ENCODE data around the gene TMEM135. TPM values are rescaled to one million over a fixed set of nuclear protein-coding genes. Genes with fewer than 3 reads are reported as not detected.
"Not testable (repeated sequence)": the region's sequence is repeated elsewhere in the genome, so short reads cannot be mapped to it uniquely, and the experiment has no call there.

TMEM135 gene
- total RNA-seq, 1 experiment from 2014 or later = 26.3 TPM

DNA sequence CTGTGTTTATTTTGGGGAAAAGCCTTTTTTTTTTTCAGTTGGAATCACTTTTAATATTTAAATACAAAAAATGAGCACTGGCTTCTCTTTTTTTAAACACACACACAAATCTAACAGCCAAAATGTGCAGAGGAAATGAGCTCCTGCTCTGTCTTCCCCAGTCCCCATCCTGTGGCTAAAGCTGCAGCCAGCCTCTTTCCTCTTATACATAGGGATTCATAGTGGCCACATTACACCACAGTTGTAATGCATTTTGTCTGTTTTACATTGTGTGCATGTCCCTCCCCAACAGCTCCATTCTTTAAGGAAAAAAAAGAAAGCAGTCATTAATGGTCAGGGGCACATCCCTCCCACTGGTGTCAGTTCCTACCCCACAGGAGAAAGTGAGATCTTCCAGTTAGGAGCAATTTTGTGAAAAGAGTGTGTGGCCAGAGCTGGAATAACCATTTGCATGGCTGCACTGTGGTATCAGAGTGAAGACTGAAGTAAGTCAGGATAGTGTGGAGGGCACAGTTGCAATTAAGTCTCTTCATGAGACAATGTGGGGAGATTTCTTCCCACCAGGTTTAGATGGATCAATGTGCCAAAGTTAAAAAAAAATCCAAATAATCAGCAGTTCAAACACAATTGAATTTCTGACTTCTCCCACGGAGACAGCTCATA, 220.6 kb downstream of the TMEM135 start:
- no peak for DNase-seq (ENCODE audit: low spot score)

DNA sequence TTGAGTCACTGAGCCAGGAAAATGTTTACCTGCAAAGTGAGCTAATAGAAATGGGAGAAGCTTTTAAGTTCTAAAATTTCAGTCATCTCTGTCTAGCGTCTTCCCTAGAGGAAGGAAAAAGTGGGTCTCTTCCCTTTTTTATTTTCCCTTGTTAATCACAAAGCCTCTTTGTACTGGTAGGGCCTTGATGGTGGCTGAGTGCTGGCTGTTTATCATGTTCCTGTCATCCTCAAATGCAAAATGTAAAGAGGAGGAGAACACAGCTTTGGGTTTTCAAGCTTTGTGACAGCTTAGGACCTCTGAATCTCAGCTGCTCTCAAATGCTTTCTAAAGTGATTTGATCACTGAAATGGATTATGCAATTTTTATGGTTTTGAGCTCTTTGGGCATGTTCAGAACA, 222.0 kb downstream of the TMEM135 start:
- DNase-seq (ENCODE audit: low spot score) = no peak

DNA sequence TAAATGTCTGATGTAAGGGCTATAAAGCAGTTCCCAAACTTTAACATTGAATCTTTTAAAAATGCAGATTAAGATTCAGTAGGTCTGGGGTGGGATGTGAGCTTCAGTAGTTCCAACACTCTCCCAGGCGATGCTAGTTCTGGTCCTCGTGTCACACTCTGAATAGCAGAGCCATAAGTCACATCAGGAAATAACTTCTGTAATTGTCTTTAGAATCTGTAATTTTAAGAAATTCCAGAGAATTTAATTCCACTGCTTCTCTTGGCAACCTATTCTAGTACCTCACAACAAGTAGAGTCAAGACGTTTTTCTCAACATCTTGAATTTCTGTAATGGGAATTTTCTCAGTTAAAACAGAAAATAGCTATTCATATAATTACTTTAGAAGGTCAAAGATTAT, 223.1 kb downstream of the TMEM135 start:
- no peak for DNase-seq (ENCODE audit: low spot score)

GRCh38 chr11:87263264-87263838, 225.6 kb downstream of the TMEM135 start:
- no peak for DNase-seq (ENCODE audit: low spot score)

DNA sequence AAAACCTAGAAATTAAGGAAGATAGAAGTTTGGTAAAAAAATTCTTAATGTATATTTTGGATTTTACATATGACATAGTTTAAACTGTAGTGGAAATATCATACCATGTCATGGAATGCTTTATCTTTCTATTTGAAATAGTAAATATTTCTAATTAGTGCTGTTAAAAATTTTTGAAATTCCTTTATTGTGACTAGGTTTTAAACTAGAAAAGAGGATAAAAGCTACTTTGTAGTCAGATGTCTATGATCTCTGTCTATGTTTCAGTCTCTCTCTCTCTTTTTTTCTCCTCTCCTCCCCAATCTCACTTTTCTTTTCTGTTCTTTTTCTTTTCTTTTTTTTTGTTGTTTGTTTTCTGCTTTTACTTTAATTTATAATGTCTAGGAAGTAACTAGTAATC, 226.2 kb downstream of the TMEM135 start:
- no peak for DNase-seq (ENCODE audit: low spot score)

GRCh38 chr11:87265132-87265531, 227.4 kb downstream of the TMEM135 start:
- no peak for DNase-seq (ENCODE audit: low spot score)

- DNase-seq (ENCODE audit: low spot score) = no peak
Observed at GRCh38 chr11:87265979-87266378, 228.2 kb downstream of the TMEM135 start.

- peak; percentile 41 for DNase-seq (ENCODE audit: low spot score)
Observed at GRCh38 chr11:87266751-87267150, 229.0 kb downstream of the TMEM135 start.

DNA sequence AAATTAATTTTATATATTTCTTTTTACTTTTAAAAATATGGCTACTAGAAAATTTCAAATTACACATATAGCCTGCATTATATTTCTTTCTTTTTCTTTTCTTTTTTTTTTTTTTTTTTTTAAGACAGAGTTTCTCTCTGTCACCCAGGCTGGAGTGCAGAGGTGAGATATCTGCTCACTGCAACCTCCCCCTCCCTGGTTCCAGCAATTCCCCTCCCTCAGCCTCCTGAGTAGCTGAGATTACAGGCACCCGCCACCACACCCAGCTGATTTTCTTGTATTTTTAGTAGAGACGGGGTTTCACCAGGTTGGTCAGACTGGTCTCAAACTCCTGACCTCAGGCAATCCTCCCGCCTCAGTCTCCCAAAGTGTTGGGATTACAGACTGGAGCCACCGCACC, 234.2 kb downstream of the TMEM135 start:
- DNase-seq (ENCODE audit: low spot score) = not testable (repeated sequence)

DNA sequence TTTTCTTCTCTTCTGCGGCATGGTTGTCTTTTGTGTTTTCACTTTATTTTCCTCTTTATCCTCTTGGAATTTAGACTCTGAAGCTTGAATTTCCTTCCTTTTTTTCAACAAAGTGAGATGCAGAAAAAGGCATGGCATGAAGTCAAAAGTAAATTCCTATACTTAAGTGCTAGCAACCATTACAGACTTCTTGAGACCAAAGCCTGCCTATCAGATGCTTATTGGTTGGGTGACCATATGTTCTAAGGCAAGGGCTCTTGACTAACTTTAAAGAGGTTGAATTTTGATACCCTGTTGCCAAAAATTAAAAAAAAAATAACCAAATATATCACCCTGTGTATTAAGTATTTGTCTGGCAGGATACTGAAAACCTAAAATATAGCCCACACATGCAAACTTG, 237.4 kb downstream of the TMEM135 start:
- DNase-seq (ENCODE audit: low spot score) = no peak

- DNase-seq (ENCODE audit: low spot score) = no peak
Observed at GRCh38 chr11:87280143-87280542, 242.4 kb downstream of the TMEM135 start.

DNA sequence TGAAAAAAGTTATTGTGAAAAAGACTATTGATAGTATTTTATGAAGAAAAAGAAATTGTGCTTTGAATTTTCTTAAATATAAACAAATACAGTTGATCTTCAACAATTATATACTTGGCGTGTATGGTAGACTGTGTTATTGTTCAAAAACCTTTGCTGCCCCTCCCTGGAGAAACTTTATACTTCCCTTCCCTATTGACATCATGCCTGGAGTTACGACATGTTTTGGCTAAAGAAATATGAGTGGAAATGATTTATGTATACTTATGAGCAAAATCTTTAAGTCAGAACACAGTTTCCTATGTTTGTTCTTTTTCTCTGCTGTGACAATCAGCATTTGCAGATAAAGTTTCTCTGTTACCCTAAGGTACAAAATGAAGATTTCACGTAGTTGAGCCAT, 243.8 kb downstream of the TMEM135 start:
- DNase-seq (ENCODE audit: low spot score) = no peak

- DNase-seq (ENCODE audit: low spot score) = no peak
Observed at GRCh38 chr11:87284306-87284705, 246.6 kb downstream of the TMEM135 start.

GRCh38 chr11:87285674-87286073, 247.9 kb downstream of the TMEM135 start:
- not testable (repeated sequence) for DNase-seq (ENCODE audit: low spot score)

DNA sequence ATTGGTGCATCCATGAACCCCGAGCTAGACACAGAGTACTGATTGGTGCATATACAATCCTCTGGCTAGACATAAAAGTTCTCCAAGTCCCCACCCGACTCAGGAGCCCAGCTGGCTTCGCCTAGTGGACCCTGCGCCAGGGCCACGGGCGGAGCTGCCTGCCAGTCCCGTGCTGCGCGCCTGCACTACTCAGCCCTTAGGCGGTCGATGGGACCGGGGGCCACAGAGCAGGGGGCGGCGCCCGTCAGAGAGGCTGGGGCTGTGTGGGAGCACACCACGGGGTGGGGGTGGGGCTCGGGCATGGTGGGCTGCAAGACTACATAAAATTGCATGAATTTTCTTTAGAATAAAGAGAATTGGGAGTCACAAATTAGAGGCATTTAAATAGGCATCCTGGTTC, 248.6 kb downstream of the TMEM135 start:
- DNase-seq (ENCODE audit: low spot score) = no peak

DNA sequence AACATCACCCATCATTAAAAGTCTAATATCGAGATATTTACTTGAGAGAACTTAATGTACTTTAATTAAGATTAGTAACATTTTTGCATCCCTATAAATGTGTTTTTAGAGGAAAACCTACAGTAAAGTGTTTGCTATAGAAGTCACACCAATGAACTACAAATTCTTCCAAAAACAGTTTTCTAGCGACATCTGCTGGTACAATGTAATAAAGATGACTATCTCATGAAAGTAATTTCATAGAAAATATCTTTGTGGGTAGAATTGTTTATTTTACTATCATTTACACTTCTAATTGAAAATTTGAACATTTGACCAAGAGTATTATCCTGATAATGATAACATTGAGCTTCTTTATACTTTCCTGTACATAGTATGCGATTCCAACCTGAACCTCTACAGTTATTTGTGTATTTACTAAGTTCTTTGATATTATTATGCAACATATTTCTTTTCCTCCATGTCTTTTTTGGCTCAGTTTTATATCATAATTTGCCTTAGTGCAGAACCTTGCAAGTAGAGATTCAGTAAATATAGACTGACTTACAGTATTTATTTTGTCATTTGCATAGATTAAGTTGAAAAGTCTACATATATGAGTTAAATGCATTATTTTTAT, 252.7 kb downstream of the TMEM135 start:
- DNase-seq (ENCODE audit: low spot score) = peak; percentile 41

DNA sequence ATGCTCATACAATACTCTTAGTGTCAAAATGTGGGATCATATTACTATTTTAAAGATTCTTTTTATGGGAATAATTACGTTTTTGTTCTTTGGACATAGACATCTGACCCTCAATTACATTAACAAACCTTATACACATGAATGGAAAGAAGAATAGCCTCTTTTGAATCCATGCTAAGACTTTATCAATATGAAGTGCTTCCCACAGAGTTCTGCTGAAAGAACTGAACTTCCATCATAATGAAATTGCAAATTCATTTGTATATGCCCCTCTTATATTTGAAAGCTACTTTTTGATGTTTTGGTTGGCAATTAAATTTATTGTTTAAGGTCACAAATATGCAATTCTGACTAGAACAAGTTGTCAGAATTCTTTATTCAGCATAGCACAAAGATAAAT, 254.9 kb downstream of the TMEM135 start:
- DNase-seq (ENCODE audit: low spot score) = no peak

GRCh38 chr11:87295237-87295636, 257.5 kb downstream of the TMEM135 start:
- no peak for DNase-seq (ENCODE audit: low spot score)

GRCh38 chr11:87296627-87297026, 258.9 kb downstream of the TMEM135 start:
- DNase-seq (ENCODE audit: low spot score) = no peak

- DNase-seq (ENCODE audit: low spot score) = no peak
Observed at GRCh38 chr11:87298155-87298554, 260.4 kb downstream of the TMEM135 start.

DNA sequence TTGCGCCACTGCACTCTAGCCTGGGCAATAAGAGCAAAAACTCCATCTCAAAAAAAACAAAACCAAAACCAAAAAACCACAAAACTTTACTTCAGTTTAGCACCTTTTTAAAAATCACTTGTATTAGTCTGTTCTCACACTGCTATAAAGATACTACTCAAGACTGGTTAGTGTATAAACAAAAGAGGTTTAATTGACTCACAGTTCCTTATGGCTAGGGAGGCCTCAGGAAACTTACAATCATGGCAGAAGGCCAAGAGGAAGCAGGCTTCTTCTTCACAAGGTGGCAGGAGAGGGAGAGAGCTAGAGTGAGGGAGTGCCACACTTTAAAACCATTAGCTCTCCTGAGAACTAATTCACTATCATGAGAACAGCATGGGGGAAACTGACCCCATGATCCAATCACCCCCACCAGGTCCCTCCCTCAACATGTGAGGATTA, 261.3 kb downstream of the TMEM135 start:
- no peak for DNase-seq (ENCODE audit: low spot score)

- DNase-seq (ENCODE audit: low spot score) = no peak
Observed at GRCh38 chr11:87300640-87301380, 263.1 kb downstream of the TMEM135 start.
